DND-41 (cell line): ENCODE results near the gene BCAS3.

ENCODE experiments used
- ATAC-seq: fragments of 200-7000 bp; cut with Tn5 transposase; 3 replicates; pipeline ENCODE4 v1.9.1; 2021; ENCODE audit warnings: low read depth; ENCODE audit not compliant: insufficient read depth
- DNase-seq: peaks from one replicate; pipeline ENCODE4 v3.0.0-alpha.2; 2020
- H2AFZ ChIP-seq: 2 replicates; pipeline ENCODE4 v1.6.0; 2012; ENCODE audit warnings: low read depth, low read length
- H3K27ac ChIP-seq: 2 replicates; pipeline ENCODE4 v1.5.1; 2012; ENCODE audit warnings: low read length, inconsistent platforms
- H3K27me3 ChIP-seq: fragments of 200-600 bp; sonication (generic); 2 replicates; pipeline ENCODE4 v1.6.0; 2012; ENCODE audit warnings: low read length, mild to moderate bottlenecking, inconsistent platforms; ENCODE audit not compliant: insufficient read depth, poor library complexity
- H3K36me3 ChIP-seq: 2 replicates; pipeline ENCODE4 v1.5.1; 2012; ENCODE audit warnings: low read length, inconsistent platforms; ENCODE audit not compliant: insufficient read depth
- H3K4me1 ChIP-seq: 2 replicates; pipeline ENCODE4 v1.5.1; 2012; ENCODE audit warnings: mild to moderate bottlenecking, low read length; ENCODE audit not compliant: insufficient read depth
- H3K4me2 ChIP-seq: 2 replicates; pipeline ENCODE4 v1.6.0; 2012; ENCODE audit warnings: mild to moderate bottlenecking, moderate library complexity, low read length, inconsistent platforms; ENCODE audit not compliant: insufficient read depth
- H3K4me3 ChIP-seq, 2 experiments: fragments of 200-600 bp in 1 of 2; shearing (Covaris generic) in 1 of 2; 2 replicates each; pipeline ENCODE4 v1.5.1; 2012 to 2016; ENCODE audit warnings: inconsistent platforms in 2 of 2, low read length in 2 of 2, mild to moderate bottlenecking in 2 of 2, low read depth in 1 of 2, moderate library complexity in 1 of 2
- H3K79me2 ChIP-seq: 2 replicates; pipeline ENCODE4 v1.6.0; 2012; ENCODE audit warnings: low read length, inconsistent platforms; ENCODE audit not compliant: insufficient read depth
- H3K9ac ChIP-seq: 2 replicates; pipeline ENCODE4 v1.6.0; 2012; ENCODE audit warnings: low read depth, mild to moderate bottlenecking, inconsistent platforms, low read length, moderate library complexity
- H3K9me3 ChIP-seq: 2 replicates; pipeline ENCODE4 v1.5.1; 2012; ENCODE audit warnings: low read length, moderate library complexity, mild to moderate bottlenecking, inconsistent platforms; ENCODE audit not compliant: insufficient read depth, severe bottlenecking
- H4K20me1 ChIP-seq: 2 replicates; pipeline ENCODE4 v1.6.0; 2012; ENCODE audit warnings: low read length; ENCODE audit not compliant: insufficient read depth
- CTCF ChIP-seq: IDR thresholded peaks from 2 replicates; pipeline ENCODE4 v1.5.1; 2012; ENCODE audit warnings: borderline replicate concordance, low read length, moderate library complexity, mild to moderate bottlenecking; ENCODE audit not compliant: poor library complexity, severe bottlenecking; ENCODE audit errors: extremely low read depth
- EZH2 ChIP-seq: IDR thresholded peaks from 3 replicates; pipeline ENCODE4 v1.6.1; 2012; ENCODE audit warnings: borderline replicate concordance, low read depth, mild to moderate bottlenecking, moderate library complexity, low read length, inconsistent platforms; ENCODE audit not compliant: severe bottlenecking

BCAS3 gene

GRCh38 chr17:61155590-61156237 is 478.1 kb downstream of the BCAS3 start:
- H3K4me1 ChIP-seq: peaks cover 2% of the 10 kb centered on the region; the same call in 1 of the 2 replicates
- DNase-seq: no peak
- H3K4me3 ChIP-seq: no peak overlapping the region
- H3K9ac ChIP-seq: no peak overlapping the region
- no peak overlapping the region for H2AFZ ChIP-seq
- no peaks in the 10 kb centered on the region for H3K27me3 ChIP-seq
- no peaks in the 10 kb centered on the region for H3K79me2 ChIP-seq
- no peaks in the 10 kb centered on the region for H3K36me3 ChIP-seq
- ATAC-seq: no peak
- no peak overlapping the region for H3K4me2 ChIP-seq
- no peaks in the 10 kb centered on the region for H3K9me3 ChIP-seq
- H4K20me1 ChIP-seq: no peaks in the 10 kb centered on the region
- TF ChIP-seq CTCF: no peak
- no peak for TF ChIP-seq EZH2
- no peak overlapping the region for H3K27ac ChIP-seq

GRCh38 chr17:61157246-61157886 is 479.7 kb downstream of the BCAS3 start:
- Histone ChIP-seq H4K20me1 (no peaks in the 10 kb centered on the region), H3K79me2 (no peaks in the 10 kb centered on the region), H2AFZ (no peak overlapping the region), H3K9me3 (no peaks in the 10 kb centered on the region), H3K27me3 (no peaks in the 10 kb centered on the region), H3K4me1 (peaks cover 5% of the 10 kb centered on the region; the same call in 1 of the 2 replicates), H3K4me2 (no peak overlapping the region), H3K4me3 (no peak overlapping the region), H3K36me3 (no peaks in the 10 kb centered on the region), H3K27ac (no peak overlapping the region), H3K9ac (no peak overlapping the region)
- no peak for DNase-seq
- no peak for ATAC-seq
- TF ChIP-seq EZH2 (no peak), CTCF (no peak)

GRCh38 chr17:61158376-61158775 is 480.7 kb downstream of the BCAS3 start:
- no peaks in the 10 kb centered on the region for H3K9me3 ChIP-seq
- no peak overlapping the region for H3K4me2 ChIP-seq
- peaks cover 5% of the 10 kb centered on the region; the same call in 1 of the 2 replicates for H3K4me1 ChIP-seq
- DNase-seq (no peak), ATAC-seq (no peak)
- TF ChIP-seq EZH2 (no peak), CTCF (no peak)
- H3K27ac ChIP-seq: no peak overlapping the region
- H3K4me3 ChIP-seq: no peak overlapping the region
- H3K27me3 ChIP-seq: no peaks in the 10 kb centered on the region
- no peak overlapping the region for H2AFZ ChIP-seq
- no peaks in the 10 kb centered on the region for H4K20me1 ChIP-seq
- H3K79me2 ChIP-seq: no peaks in the 10 kb centered on the region
- no peak overlapping the region for H3K9ac ChIP-seq
- no peaks in the 10 kb centered on the region for H3K36me3 ChIP-seq
